GM18499 (cell line): ENCODE data around the gene RIMKLA.

Experiments used
- ATAC-seq: cut with Tn5 transposase; IDR thresholded peaks from one replicate; pipeline ENCODE4 v1.9.1; 2021; ENCODE audit warnings: moderate number of reproducible peaks; ENCODE audit not compliant: insufficient read depth, unreplicated experiment

The RIMKLA gene

GRCh38 chr1:42380586-42381279 lies at the start of gene RIMKLA:
Gene RIMKLA (plus strand): TSS chr1:42380792. CDS start chr1:42380935, 143 bp downstream.
- peak; percentile 45 for ATAC-seq

GRCh38 chr1:42332877-42333276 lies 47.7 kb upstream of the RIMKLA start:
- no peak for ATAC-seq

GRCh38 chr1:42333662-42334239 lies 46.8 kb upstream of the RIMKLA start:
- no peak for ATAC-seq

- peak; percentile 31 for ATAC-seq
These were observed 46.1 kb upstream of the RIMKLA start for GRCh38 chr1:42334240-42335049.

GRCh38 chr1:42335050-42335808 lies 45.4 kb upstream of the RIMKLA start, which contains the start of gene FOXJ3:
Gene FOXJ3 (minus strand): TSS chr1:42335235. CDS start chr1:42311093, 24,142 bp downstream.
- ATAC-seq: peak; percentile 39

GRCh38 chr1:42335809-42336518 lies 44.6 kb upstream of the RIMKLA start:
- ATAC-seq: no peak

- no peak for ATAC-seq
These were observed 43.6 kb upstream of the RIMKLA start for GRCh38 chr1:42336978-42337377.

GRCh38 chr1:42340093-42340492 lies 40.5 kb upstream of the RIMKLA start:
- ATAC-seq: no peak

- no peak for ATAC-seq
These were observed 39.7 kb upstream of the RIMKLA start for GRCh38 chr1:42340901-42341300.

GRCh38 chr1:42343049-42343448 lies 37.5 kb upstream of the RIMKLA start:
- ATAC-seq: no peak

- ATAC-seq: no peak
These were observed 32.1 kb upstream of the RIMKLA start for GRCh38 chr1:42348498-42348897.

GRCh38 chr1:42350086-42350485 lies 30.5 kb upstream of the RIMKLA start:
- ATAC-seq: no peak

GRCh38 chr1:42358791-42359190 lies 21.8 kb upstream of the RIMKLA start:
- no peak for ATAC-seq

- no peak for ATAC-seq
These were observed 21.1 kb upstream of the RIMKLA start for GRCh38 chr1:42359466-42359865.

- no peak for ATAC-seq
These were observed 16.5 kb upstream of the RIMKLA start for GRCh38 chr1:42364089-42364488.

GRCh38 chr1:42364542-42364941 lies 16.1 kb upstream of the RIMKLA start:
- no peak for ATAC-seq

- ATAC-seq: no peak
These were observed 15.5 kb upstream of the RIMKLA start for GRCh38 chr1:42365118-42365517.

- ATAC-seq: no peak
These were observed 12.3 kb upstream of the RIMKLA start for GRCh38 chr1:42368096-42368795.

GRCh38 chr1:42369471-42369870 lies 11.1 kb upstream of the RIMKLA start:
- ATAC-seq: no peak
